SK-N-MC (cell line): Measurements from ENCODE around the gene BACE1-AS.

Experiments
- EZH2 ChIP-seq: fragments of 200-600 bp; sonication (generic); IDR thresholded peaks from one replicate; pipeline ENCODE4 v1.6.1; 2017; ENCODE audit warnings: antibody characterized with exemption
- POLR2AphosphoS5 ChIP-seq: IDR thresholded peaks from 2 replicates; pipeline ENCODE4 v1.6.1; 2012; ENCODE audit warnings: mild to moderate bottlenecking, low read depth, low read length, borderline replicate concordance

DNA sequence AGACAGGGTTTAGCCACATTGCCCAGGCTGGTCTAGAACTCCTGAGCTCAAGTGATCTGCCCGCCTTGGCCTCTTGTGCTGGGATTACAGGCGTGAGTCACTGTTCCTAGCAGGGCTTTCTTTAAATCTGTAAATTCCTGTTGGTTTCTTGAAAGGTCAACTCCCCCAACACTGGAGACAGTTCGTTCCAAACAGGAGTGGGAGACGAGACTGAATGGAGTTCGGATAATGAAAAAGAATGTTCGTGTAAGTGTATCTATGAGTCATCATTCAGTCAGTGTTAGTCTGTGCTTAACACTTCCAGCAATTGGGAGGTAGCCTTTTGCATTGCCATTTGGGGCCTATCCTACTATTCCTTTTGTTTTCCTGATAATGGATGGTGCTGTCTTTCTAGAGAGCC, 10.0 kb upstream of the BACE1-AS start:
- no peak for TF ChIP-seq POLR2AphosphoS5
- TF ChIP-seq EZH2: no peak
